SH-SY5Y (cell line): ENCODE measurements around the gene ZBTB46.

ENCODE experiments used
- GATA2 ChIP-seq: IDR thresholded peaks from 2 replicates; pipeline ENCODE4 v1.6.1; 2011; ENCODE audit warnings: mild to moderate bottlenecking, low read depth, low read length
- GATA3 ChIP-seq: IDR thresholded peaks from 2 replicates; pipeline ENCODE4 v1.6.1; 2011; ENCODE audit warnings: low read depth, mild to moderate bottlenecking, low read length, moderate library complexity

DNA sequence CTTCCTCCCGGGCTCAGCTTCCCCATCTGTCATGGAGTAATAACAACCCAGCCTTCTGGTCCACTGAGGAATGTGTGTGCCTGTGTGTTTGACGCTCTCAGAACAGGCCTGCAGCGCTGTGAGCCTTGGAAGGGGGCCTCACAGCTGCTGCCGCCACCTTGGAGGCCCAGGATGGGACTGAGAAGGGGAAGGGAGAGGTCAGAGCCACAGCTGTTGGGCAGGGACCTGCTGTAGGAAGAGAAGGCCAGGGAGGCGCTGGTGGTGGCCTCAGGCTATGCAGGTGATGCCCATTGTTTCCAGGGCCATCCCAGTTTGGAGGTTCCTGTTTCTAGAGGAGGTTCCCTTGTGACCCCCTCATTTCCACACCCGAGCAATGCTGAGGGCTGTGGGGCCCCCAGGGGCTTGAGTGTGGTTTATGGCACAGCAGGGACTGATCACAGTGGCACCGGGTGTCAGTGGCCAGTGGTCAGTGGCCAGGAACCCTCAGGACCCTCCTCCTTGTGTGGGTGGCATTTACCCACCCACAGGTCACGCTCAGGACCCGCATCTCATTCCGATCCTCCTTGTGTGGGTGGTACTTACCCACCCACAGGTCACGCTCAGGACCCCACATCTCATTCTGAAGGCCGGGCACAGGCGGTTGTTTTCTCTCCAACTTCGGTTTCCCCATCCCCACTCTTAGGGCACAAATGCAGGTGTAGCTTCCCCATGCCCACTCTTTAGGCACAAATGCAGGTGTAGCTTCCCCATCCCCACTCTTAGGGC lies 48.0 kb upstream of the ZBTB46 start:
- TF ChIP-seq GATA2 (no peak), GATA3 (no peak)
